Kidney (tissue), 14 donors: ENCODE measurements around the gene NCBP2L. TPM values are rescaled to one million over a fixed set of nuclear protein-coding genes. Genes with fewer than 3 reads are reported as not detected.
A peak's percentile ranks its signal among the peaks of the same experiment; 100 is the strongest.

Source experiments
- DNase-seq, 5 donors: peaks; one replicate each; pipeline ENCODE4 v3.0.0-alpha.2; 2013 to 2020
- FAIRE-seq: peaks from 2 replicates; lab custom pipeline; 2012; peaks lifted over from hg19 to GRCh38; lab: Jason Lieb, UNC
- H3K27ac ChIP-seq, 2 donors: one replicate each; pipeline ENCODE4 v1.7.0; 2013; ENCODE audit warnings: low read depth in 2 of 2, low read length in 2 of 2, inconsistent platforms in 1 of 2
- H3K27me3 ChIP-seq: one replicate; pipeline ENCODE4 v1.7.1; 2013; ENCODE audit warnings: low read length, inconsistent platforms; ENCODE audit not compliant: control insufficient read depth, insufficient read depth
- H3K36me3 ChIP-seq, 3 donors: one replicate each; pipeline versions ENCODE4 v1.7.0 to v1.7.1; 2013; ENCODE audit warnings: low read length in 3 of 3, control low read depth in 1 of 3, inconsistent platforms in 1 of 3; ENCODE audit not compliant: insufficient read depth in 3 of 3, control insufficient read depth in 2 of 3
- H3K4me1 ChIP-seq, 3 donors: one replicate each; pipeline versions ENCODE4 v1.7.0 to v1.7.1; 2013; ENCODE audit warnings: low read length in 3 of 3, inconsistent platforms in 1 of 3, low read depth in 1 of 3; ENCODE audit not compliant: control insufficient read depth in 2 of 3, insufficient read depth in 2 of 3
- H3K4me3 ChIP-seq, 3 donors: one replicate each; pipeline versions ENCODE4 v1.7.0 to v1.8.1; 2013; ENCODE audit warnings: low read length in 3 of 3, control low read depth in 1 of 3, inconsistent platforms in 1 of 3
- H3K9ac ChIP-seq, 3 donors: one replicate each; pipeline versions ENCODE4 v1.7.0 to v1.7.1; 2013; ENCODE audit warnings: low read length in 3 of 3, control low read depth in 1 of 3, inconsistent platforms in 1 of 3
- H3K9me3 ChIP-seq, 3 donors: one replicate each; pipeline versions ENCODE4 v1.7.0 to v1.7.1; 2013; ENCODE audit warnings: low read length in 3 of 3, control low read depth in 1 of 3, inconsistent platforms in 1 of 3; ENCODE audit not compliant: control insufficient read depth in 2 of 3, insufficient read depth in 1 of 3
- intact Hi-C: fragments of 100-400 bp; cut with DNase I; formaldehyde crosslinking; loops from one replicate; pipeline ENCODE4 v1.11.1; 2022
- polyA plus RNA-seq: library from polyadenylated mRNA; stranded (reverse); fragments of 350-450 nt; fragmentation: Illumina TruSeq; extraction: RNeasy Lipid Tissue Mini Kit (QIAGEN cat#74804); gene quantifications from one replicate; pipeline ENCODE4 v1.2.3, GENCODE V29; 2014; ENCODE audit warnings: low read depth, low replicate concordance; ENCODE audit not compliant: insufficient read depth
- total RNA-seq: library from RNA; stranded (reverse); fragmentation: NEBNext Ultra II Directional; extraction: Animal tissue kit (Norgen Biotek cat#: 25700); gene quantifications from one replicate; pipeline ENCODE4 v1.2.1, GENCODE V29; 2021
- TF ChIP-seq, protein P1 (sequence below): IDR thresholded peaks from 3 replicates; pipeline ENCODE4 v1.5.1; 2012; ENCODE audit warnings: mild to moderate bottlenecking, moderate library complexity, borderline replicate concordance; ENCODE audit not compliant: insufficient read depth; ENCODE audit errors: extremely low read depth
- donor health status: control.
- donor health status: control.
- donor health status: control.
- donor health status: control.
- donor health status: control.
- donor health status: DM: yes; HTN: yes; CAD: no.
- donor health status: Normal renal cell carcinoma (clear cell type).

The NCBP2L gene
- total and polyA plus RNA-seq, 2 donors from 2014 or later, result not detected

DNA sequence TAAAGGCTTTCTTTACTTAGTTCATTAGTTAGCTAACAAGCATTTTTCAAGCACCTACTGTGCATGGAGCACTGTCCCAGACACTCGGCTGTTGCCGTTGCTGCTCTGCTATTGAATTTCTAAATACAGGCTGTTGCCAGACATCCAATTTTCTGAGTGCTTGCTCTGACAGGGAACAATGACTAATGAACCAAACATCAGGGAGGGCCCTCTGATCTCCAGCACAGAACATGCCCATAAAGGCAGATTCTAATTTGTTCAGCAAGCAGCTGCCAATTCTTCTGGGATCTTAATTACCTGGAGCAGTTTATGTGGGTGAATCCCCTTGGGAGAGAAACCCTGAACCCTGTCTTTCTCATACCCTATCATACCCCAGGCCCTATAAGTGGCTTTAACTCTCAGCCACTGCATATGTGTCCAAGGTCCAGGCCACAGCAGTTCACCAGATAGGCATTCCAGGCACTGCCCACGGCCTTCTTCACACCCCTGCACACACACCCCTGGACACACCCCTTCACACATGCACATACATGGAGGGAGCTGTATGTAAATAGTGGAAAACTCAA lies 29.9 kb upstream of the NCBP2L start:
- DNase-seq, result peak in 1 of 5 donors; percentile 17
- intact Hi-C loops, result no loop called here
- Histone ChIP-seq H3K4me1 (peaks cover 0 to 12% (median 8%) of the 10 kb centered on the region in 3 donors), H3K9ac (no peak overlapping the region), H3K9me3 (no peaks in the 10 kb centered on the region), H3K4me3 (no peak overlapping the region), H3K36me3 (no peaks in the 10 kb centered on the region), H3K27me3 (peaks cover 2% of the 10 kb centered on the region), H3K27ac (no peak overlapping the region)
- TF ChIP-seq, protein P1, sequence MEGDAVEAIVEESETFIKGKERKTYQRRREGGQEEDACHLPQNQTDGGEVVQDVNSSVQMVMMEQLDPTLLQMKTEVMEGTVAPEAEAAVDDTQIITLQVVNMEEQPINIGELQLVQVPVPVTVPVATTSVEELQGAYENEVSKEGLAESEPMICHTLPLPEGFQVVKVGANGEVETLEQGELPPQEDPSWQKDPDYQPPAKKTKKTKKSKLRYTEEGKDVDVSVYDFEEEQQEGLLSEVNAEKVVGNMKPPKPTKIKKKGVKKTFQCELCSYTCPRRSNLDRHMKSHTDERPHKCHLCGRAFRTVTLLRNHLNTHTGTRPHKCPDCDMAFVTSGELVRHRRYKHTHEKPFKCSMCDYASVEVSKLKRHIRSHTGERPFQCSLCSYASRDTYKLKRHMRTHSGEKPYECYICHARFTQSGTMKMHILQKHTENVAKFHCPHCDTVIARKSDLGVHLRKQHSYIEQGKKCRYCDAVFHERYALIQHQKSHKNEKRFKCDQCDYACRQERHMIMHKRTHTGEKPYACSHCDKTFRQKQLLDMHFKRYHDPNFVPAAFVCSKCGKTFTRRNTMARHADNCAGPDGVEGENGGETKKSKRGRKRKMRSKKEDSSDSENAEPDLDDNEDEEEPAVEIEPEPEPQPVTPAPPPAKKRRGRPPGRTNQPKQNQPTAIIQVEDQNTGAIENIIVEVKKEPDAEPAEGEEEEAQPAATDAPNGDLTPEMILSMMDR, result no peak
- FAIRE-seq, result no peak

DNA sequence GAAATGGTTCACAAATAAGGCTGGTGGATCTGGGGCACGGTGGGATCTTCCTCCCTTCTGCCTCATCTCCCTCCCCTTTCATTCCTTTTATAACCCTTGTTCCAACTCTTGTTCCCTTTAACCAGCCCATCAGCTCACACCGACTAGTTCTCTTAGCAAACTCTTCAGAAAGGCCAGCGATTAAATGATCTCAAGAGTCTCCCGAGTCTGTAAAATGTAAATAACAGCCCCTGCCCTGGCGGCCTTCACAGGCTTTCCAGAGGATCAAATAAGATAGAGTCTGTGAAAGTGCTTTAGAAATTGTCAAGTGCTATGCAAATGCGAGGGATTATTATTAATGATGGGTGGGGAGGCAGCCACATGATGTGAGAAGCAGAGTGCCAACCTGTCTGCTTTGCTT lies 29.0 kb upstream of the NCBP2L start:
- Histone ChIP-seq H3K36me3 (no peaks in the 10 kb centered on the region), H3K9ac (no peak overlapping the region), H3K27ac (no peak overlapping the region), H3K9me3 (no peaks in the 10 kb centered on the region), H3K27me3 (peaks cover 2% of the 10 kb centered on the region), H3K4me1 (peaks cover 0 to 4% (median 1%) of the 10 kb centered on the region in 3 donors), H3K4me3 (no peak overlapping the region)
- intact Hi-C loops, result no loop called here
- FAIRE-seq, result no peak
- TF ChIP-seq, protein P1, result no peak
- DNase-seq, result no peak

DNA sequence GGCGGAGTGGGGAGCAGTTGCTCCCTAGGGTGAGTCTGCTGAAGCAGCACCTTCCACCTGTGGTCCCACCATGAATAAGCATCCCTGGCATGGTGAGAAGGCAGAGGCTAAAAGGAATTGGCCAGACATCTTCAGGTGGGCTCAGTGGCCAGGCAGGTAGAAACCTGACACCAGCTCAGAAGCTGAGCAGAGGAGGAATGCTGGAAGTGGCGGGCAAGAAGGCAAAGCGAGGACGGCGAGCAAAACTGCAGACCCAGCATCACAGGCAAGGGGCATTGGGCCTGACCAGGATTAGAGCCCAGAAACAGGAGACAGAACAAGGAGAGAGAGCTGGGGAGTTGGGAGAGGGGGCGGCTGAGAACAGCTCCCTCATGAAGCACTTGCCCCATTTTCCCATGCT lies 27.3 kb upstream of the NCBP2L start:
- DNase-seq, result no peak
- Histone ChIP-seq H3K4me1 (no peaks in the 10 kb centered on the region), H3K36me3 (no peaks in the 10 kb centered on the region), H3K27me3 (peaks cover 2% of the 10 kb centered on the region), H3K4me3 (no peak overlapping the region), H3K9ac (no peak overlapping the region), H3K9me3 (no peaks in the 10 kb centered on the region), H3K27ac (no peak overlapping the region)
- TF ChIP-seq, protein P1, result no peak
- intact Hi-C loops, result no loop called here
- FAIRE-seq, result no peak

DNA sequence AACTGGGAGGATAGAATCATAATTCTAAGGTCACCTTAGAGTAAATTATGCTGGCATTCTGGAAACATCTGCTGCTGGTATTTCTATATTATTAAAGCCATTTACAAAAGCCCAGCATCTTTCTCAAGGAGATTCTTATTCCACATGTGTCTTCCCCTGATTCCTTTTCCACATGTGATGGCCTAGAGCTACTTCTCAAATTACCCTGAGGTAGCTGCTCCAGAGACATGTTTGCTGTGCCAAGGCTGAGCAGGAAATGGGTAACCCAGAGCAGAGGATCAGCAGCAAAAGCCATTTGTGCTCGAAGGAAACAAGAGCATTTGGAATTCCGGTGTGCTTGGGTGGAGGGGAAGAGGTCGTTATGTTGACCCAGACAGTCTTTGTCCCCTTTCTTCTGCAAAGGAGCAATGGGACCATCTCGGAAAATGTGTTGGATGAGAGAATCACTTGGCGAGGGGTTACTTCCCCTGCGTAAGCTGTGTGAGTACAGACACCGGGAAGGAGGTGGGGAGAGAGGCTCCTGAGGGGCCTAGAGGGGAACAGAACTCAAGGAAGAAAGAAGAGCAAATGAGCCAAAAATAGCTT lies 26.6 kb upstream of the NCBP2L start:
- H3K9me3 ChIP-seq, result no peaks in the 10 kb centered on the region
- TF ChIP-seq, protein P1, result no peak
- H3K36me3 ChIP-seq, result no peaks in the 10 kb centered on the region
- DNase-seq (no peak), FAIRE-seq (no peak)
- H3K27me3 ChIP-seq, result peaks cover 2% of the 10 kb centered on the region
- no peak overlapping the region for H3K27ac ChIP-seq
- no peak overlapping the region for H3K4me3 ChIP-seq
- H3K9ac ChIP-seq, result no peak overlapping the region
- no peaks in the 10 kb centered on the region for H3K4me1 ChIP-seq
- intact Hi-C loops, result no loop called here
